Immature natural killer cell (primary cell): Measurements from ENCODE around the gene ARID5B. TPM values are rescaled to one million over a fixed set of nuclear protein-coding genes. Genes with fewer than 3 reads are reported as not detected.
"Not testable (repeated sequence)": the region's sequence is repeated elsewhere in the genome, so short reads cannot be mapped to it uniquely, and the experiment has no call there.

Experiments
- DNase-seq, 3 donors: peaks; one replicate each; pipeline ENCODE4 v3.0.0; 2022; ENCODE audit warnings: mixed read lengths in 1 of 3
- H3K27ac Mint-ChIP-seq, 6 donors: one replicate each; pipeline ENCODE4 v1.8.0; 2020; ENCODE audit warnings: mixed read lengths in 6 of 6, mild to moderate bottlenecking in 5 of 6, inconsistent platforms in 4 of 6, moderate library complexity in 3 of 6
- H3K27me3 Mint-ChIP-seq, 3 donors: one replicate each; pipeline ENCODE4 v1.8.0; 2020 to 2021; ENCODE audit warnings: low read depth in 3 of 3, mild to moderate bottlenecking in 3 of 3, mixed read lengths in 3 of 3, moderate library complexity in 3 of 3, inconsistent platforms in 1 of 3
- H3K36me3 Mint-ChIP-seq, 3 donors: one replicate each; pipeline ENCODE4 v1.8.0; 2020; ENCODE audit warnings: mixed read lengths in 3 of 3, inconsistent platforms in 2 of 3, mild to moderate bottlenecking in 2 of 3
- H3K4me1 Mint-ChIP-seq, 2 donors: one replicate each; pipeline ENCODE4 v1.8.0; 2020; ENCODE audit warnings: inconsistent platforms in 2 of 2, mild to moderate bottlenecking in 2 of 2, mixed read lengths in 2 of 2, moderate library complexity in 1 of 2
- H3K4me3 Mint-ChIP-seq, 5 donors: one replicate each; pipeline ENCODE4 v1.8.0; 2020; ENCODE audit warnings: mild to moderate bottlenecking in 5 of 5, mixed read lengths in 5 of 5, inconsistent platforms in 3 of 5, moderate library complexity in 3 of 5
- H3K9me3 Mint-ChIP-seq, 6 donors: one replicate each; pipeline ENCODE4 v1.8.0; 2020; ENCODE audit warnings: mild to moderate bottlenecking in 6 of 6, mixed read lengths in 6 of 6, inconsistent platforms in 4 of 6, moderate library complexity in 3 of 6
- polyA plus RNA-seq, 3 donors: library from polyadenylated mRNA; unstranded; fragments of 300-500 nt; fragmentation: Illumina TruSeq; gene quantifications; one replicate each; pipeline ENCODE4 v1.2.3, GENCODE V29; 2021

ARID5B gene
- polyA plus RNA-seq, 3 donors from 2014 or later: 12.2 to 35.3 (median 22.1) TPM

GRCh38 chr10:61976951-61977721 is 75.6 kb downstream of the ARID5B start:
- H3K27ac Mint-ChIP-seq: peak overlapping the region in 2 of 6 donors; percentile 39 to 75
- H3K4me3 Mint-ChIP-seq, H3K9me3 Mint-ChIP-seq, DNase-seq, H3K27me3 Mint-ChIP-seq: not testable (repeated sequence)
- peaks cover 16 to 24% of the 10 kb centered on the region in 2 donors for H3K4me1 Mint-ChIP-seq
- H3K36me3 Mint-ChIP-seq: peaks cover 3 to 11% (median 11%) of the 10 kb centered on the region in 3 donors

GRCh38 chr10:61978965-61979364 is 77.5 kb downstream of the ARID5B start:
- no peak overlapping the region for H3K4me3 Mint-ChIP-seq
- no peak for DNase-seq
- H3K27ac Mint-ChIP-seq: peak overlapping the region in 1 of 6 donors; percentile 37
- peaks cover 16 to 24% of the 10 kb centered on the region in 2 donors for H3K4me1 Mint-ChIP-seq
- no peaks in the 10 kb centered on the region for H3K27me3 Mint-ChIP-seq
- H3K36me3 Mint-ChIP-seq: peaks cover 3 to 11% (median 11%) of the 10 kb centered on the region in 3 donors
- H3K9me3 Mint-ChIP-seq: no peaks in the 10 kb centered on the region

DNA sequence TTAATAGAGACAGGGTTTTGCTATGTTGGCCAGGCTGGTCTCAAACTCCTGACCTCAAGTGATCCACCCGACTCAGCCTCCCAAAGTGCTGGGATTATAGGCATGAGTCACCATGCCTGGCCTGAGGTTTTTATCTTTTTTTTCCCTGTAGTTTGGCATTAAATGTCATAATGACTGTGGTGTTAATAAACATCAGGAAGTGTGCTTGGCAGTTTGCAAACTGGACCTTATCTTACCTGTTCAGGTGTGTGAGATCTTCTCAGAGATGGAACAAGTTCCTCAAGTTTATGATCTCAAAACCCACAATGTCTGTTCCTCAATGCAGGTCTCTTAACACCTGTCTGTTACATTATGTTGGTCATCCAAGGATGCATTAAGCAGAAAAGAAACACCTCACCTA is 80.0 kb downstream of the ARID5B start:
- H3K4me3 Mint-ChIP-seq: no peak overlapping the region
- H3K27ac Mint-ChIP-seq: no peak overlapping the region
- H3K4me1 Mint-ChIP-seq: peaks cover 28% of the 10 kb centered on the region in 2 donors
- peaks cover under 1 to 8% (median 5%) of the 10 kb centered on the region in 3 donors for H3K36me3 Mint-ChIP-seq
- no peaks in the 10 kb centered on the region for H3K27me3 Mint-ChIP-seq
- no peak for DNase-seq
- no peaks in the 10 kb centered on the region for H3K9me3 Mint-ChIP-seq

GRCh38 chr10:61983255-61983654 is 81.8 kb downstream of the ARID5B start:
- no peaks in the 10 kb centered on the region for H3K9me3 Mint-ChIP-seq
- peaks cover 0 to 7% (median 0%) of the 10 kb centered on the region in 3 donors for H3K36me3 Mint-ChIP-seq
- no peaks in the 10 kb centered on the region for H3K27me3 Mint-ChIP-seq
- no peak overlapping the region for H3K4me3 Mint-ChIP-seq
- peak overlapping the region in 1 of 6 donors; percentile 21 for H3K27ac Mint-ChIP-seq
- no peak for DNase-seq
- H3K4me1 Mint-ChIP-seq: peaks cover 38% of the 10 kb centered on the region in 2 donors

GRCh38 chr10:61984803-61985418 is 83.4 kb downstream of the ARID5B start:
- Mint-ChIP-seq H3K36me3 (peaks cover 0 to 3% (median 0%) of the 10 kb centered on the region in 3 donors), H3K4me3 (no peak overlapping the region), H3K4me1 (peaks cover 41 to 42% of the 10 kb centered on the region in 2 donors), H3K27me3 (no peaks in the 10 kb centered on the region), H3K27ac (peak overlapping the region in 4 of 6 donors; percentile 43 to 95 (median 68)), H3K9me3 (no peaks in the 10 kb centered on the region)
- no peak for DNase-seq

- peaks cover 42 to 49% of the 10 kb centered on the region in 2 donors for H3K4me1 Mint-ChIP-seq
- no peak for DNase-seq
- peak overlapping the region in 1 of 5 donors; percentile 8 for H3K4me3 Mint-ChIP-seq
- H3K27ac Mint-ChIP-seq: peak overlapping the region; percentile 26 to 98 (median 82)
- no peaks in the 10 kb centered on the region for H3K27me3 Mint-ChIP-seq
- peaks cover 0 to 1% (median under 1%) of the 10 kb centered on the region in 3 donors for H3K36me3 Mint-ChIP-seq
- no peaks in the 10 kb centered on the region for H3K9me3 Mint-ChIP-seq
Observed at GRCh38 chr10:61985715-61986114, 84.2 kb downstream of the ARID5B start.

DNA sequence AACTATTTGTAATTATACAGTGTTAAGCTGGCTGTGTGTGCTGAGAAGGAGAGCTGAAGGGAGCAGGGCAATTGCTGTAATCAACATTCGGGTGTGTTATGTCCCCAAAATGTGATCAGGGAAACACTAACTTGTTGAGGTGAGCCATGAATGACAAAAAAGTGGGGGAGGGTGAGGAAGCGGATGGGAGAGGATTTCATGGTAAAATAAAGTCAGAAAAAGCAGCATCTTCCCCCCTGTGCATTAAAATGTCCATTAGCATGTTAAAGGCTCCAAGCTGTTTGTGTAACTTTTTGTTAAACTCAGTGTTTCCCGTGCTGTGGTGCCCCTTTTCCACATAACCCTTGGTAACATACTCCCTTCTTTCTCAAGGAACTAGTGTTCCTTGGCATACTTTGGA is 84.9 kb downstream of the ARID5B start:
- no peak for DNase-seq
- H3K27ac Mint-ChIP-seq: peak overlapping the region; percentile 91 to 98 (median 98)
- no peaks in the 10 kb centered on the region for H3K9me3 Mint-ChIP-seq
- H3K36me3 Mint-ChIP-seq: peaks cover 0 to 3% (median 0%) of the 10 kb centered on the region in 3 donors
- peaks cover 48 to 56% of the 10 kb centered on the region in 2 donors for H3K4me1 Mint-ChIP-seq
- peak overlapping the region; percentile 29 to 91 (median 71) for H3K4me3 Mint-ChIP-seq
- H3K27me3 Mint-ChIP-seq: no peaks in the 10 kb centered on the region

DNA sequence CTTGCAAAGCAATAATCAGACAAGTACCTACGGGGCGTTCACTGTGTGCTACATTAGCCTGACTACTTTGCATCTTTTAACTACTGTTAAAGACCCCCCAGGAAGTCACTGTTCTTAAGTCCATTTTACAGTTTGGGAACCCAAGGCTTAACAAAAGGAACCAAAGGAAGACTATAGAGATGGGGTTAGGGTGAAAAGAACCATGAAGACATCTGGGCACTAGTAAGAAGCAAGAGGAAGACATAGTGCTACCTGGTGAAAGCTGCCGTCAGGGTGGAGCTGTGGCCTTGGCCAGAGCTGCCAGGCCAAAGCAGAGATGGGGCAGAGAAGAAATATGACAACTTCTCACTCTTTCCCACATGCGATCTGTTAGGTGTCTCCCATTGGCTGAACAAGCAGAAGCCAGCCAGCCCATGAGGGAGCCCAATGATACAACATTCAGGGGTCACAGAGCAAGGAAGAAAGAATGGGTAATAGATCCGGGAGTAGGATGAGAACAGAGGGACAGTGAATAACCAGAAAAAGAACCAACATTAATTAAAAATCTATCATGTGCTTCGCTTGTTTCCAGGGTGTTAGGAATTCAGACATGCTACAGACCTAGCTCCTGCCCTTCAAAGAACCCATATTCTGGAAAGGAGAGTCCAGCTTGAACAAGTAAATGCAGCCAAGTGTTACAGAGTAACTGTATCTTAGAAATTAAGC is 85.4 kb downstream of the ARID5B start:
- Mint-ChIP-seq H3K4me3 (peak overlapping the region; percentile 57 to 91 (median 72)), H3K27me3 (peaks cover 0 to 5% (median under 1%) of the 10 kb centered on the region in 3 donors), H3K9me3 (no peaks in the 10 kb centered on the region)

DNA sequence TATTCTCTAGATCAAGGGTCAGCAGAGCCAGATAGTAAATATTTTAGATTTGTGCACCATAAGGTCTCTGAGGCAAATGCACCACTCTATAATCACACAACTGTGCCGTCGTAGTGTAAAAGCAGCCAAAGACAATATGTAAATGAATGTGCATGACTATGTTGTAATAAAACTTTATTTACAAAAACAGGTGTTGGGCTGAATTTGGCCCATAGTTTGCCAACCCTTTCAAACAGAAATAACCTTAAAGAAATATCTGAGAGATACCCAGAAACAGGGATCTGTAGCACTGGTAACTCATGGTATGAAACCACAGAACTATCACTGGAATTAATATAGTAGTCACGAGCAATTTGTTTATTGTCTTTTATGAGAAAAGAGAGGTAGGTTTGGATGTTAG is 86.0 kb downstream of the ARID5B start:
- H3K9me3 Mint-ChIP-seq: no peaks in the 10 kb centered on the region
- peak in 1 of 3 donors; percentile 6 for DNase-seq
- peaks cover 57 to 68% of the 10 kb centered on the region in 2 donors for H3K4me1 Mint-ChIP-seq
- H3K27ac Mint-ChIP-seq: peak overlapping the region; percentile 91 to 98 (median 98)
- peaks cover 0 to 6% (median 5%) of the 10 kb centered on the region in 3 donors for H3K27me3 Mint-ChIP-seq
- peak overlapping the region; percentile 70 to 91 (median 77) for H3K4me3 Mint-ChIP-seq
- H3K36me3 Mint-ChIP-seq: peaks cover 0 to 5% (median 3%) of the 10 kb centered on the region in 3 donors

More for the DNA sequence above, 85.4 kb downstream of the ARID5B start:
- peak; percentile 8 to 25 (median 25) for DNase-seq
- H3K27ac Mint-ChIP-seq: peak overlapping the region; percentile 91 to 98 (median 98)
- peaks cover 53 to 62% of the 10 kb centered on the region in 2 donors for H3K4me1 Mint-ChIP-seq
- peaks cover 0 to 3% (median 0%) of the 10 kb centered on the region in 3 donors for H3K36me3 Mint-ChIP-seq

DNA sequence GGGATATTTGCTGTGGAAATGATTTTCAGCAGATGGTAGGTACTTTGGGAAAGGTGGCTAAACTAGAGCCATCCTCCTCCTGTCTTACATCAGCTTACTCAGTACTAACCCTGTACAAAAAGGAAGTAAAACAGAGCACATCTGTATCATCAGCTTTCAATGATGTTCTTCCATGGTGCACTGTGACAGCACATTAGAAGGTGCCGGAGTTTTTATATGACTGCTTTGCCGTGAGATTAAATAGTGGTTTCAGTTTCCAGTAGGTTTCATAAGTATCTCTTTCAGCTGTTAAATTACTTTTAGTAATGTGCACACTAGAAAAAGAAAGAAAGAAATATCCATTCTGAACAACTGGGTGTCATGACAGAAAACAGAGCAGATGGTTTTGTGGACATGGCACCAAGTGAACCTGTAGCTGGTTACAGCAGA is 86.5 kb downstream of the ARID5B start:
- H3K4me1 Mint-ChIP-seq: peaks cover 61 to 72% of the 10 kb centered on the region in 2 donors
- peak; percentile 57 to 70 (median 69) for DNase-seq
- H3K36me3 Mint-ChIP-seq: peaks cover 0 to 7% (median 3%) of the 10 kb centered on the region in 3 donors
- peaks cover 0 to 9% (median 9%) of the 10 kb centered on the region in 3 donors for H3K27me3 Mint-ChIP-seq
- peak overlapping the region; percentile 70 to 91 (median 77) for H3K4me3 Mint-ChIP-seq
- H3K27ac Mint-ChIP-seq: peak overlapping the region; percentile 91 to 98 (median 98)
- no peaks in the 10 kb centered on the region for H3K9me3 Mint-ChIP-seq

GRCh38 chr10:61989995-61990760 is 88.7 kb downstream of the ARID5B start:
- no peak overlapping the region for H3K4me3 Mint-ChIP-seq
- no peak for DNase-seq
- no peaks in the 10 kb centered on the region for H3K9me3 Mint-ChIP-seq
- H3K36me3 Mint-ChIP-seq: peaks cover 0 to 7% (median 3%) of the 10 kb centered on the region in 3 donors
- peaks cover 2 to 15% (median 12%) of the 10 kb centered on the region in 3 donors for H3K27me3 Mint-ChIP-seq
- peaks cover 80 to 91% of the 10 kb centered on the region in 2 donors for H3K4me1 Mint-ChIP-seq
- H3K27ac Mint-ChIP-seq: peak overlapping the region in 5 of 6 donors; percentile 29 to 94 (median 89)

DNA sequence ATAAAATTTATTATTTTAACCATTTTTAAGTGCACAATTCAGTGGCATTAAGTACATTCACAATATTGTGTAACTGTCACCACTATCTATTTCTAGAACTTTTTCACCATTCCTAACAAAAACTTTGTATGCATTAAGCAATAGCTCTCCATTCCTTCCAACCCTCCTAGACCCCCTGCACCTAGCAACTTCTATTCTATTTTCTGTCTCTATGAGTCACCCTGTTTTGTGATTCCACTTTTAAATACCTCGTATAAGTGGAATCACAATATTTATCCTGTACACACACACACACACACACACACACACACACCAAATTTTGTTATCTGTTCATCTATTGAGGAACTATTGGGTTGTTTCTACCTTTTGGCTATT is 89.2 kb downstream of the ARID5B start:
- peaks cover 2 to 15% (median 12%) of the 10 kb centered on the region in 3 donors for H3K27me3 Mint-ChIP-seq
- no peak overlapping the region for H3K4me3 Mint-ChIP-seq
- H3K9me3 Mint-ChIP-seq: no peaks in the 10 kb centered on the region
- no peak for DNase-seq
- H3K27ac Mint-ChIP-seq: peak overlapping the region in 5 of 6 donors; percentile 9 to 94 (median 89)
- peaks cover 0 to 7% (median 5%) of the 10 kb centered on the region in 3 donors for H3K36me3 Mint-ChIP-seq
- H3K4me1 Mint-ChIP-seq: peaks cover 80 to 91% of the 10 kb centered on the region in 2 donors

DNA sequence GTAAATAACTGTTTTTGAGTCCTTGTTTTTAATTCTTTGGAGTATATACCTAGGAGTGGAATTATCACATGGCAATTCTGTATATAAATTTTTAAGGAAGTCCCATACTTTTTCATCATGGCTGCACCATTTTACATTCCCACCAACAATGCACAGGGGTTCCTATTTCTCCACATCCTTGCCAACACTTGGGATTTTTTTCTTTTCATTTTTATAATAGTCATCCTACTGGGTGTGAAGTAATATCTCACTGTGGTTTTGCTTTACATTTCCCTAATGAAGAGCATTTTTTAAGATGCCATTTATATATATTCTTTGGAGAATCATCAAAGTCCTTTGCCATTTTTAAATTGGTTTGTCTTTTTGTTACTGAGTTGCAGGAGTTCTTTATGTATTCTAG is 89.7 kb downstream of the ARID5B start:
- Mint-ChIP-seq H3K27ac (peak overlapping the region; percentile 12 to 95 (median 94)), H3K4me1 (peaks cover 78 to 90% of the 10 kb centered on the region in 2 donors)

More for the DNA sequence above, 89.7 kb downstream of the ARID5B start:
- Mint-ChIP-seq H3K36me3 (peaks cover 0 to 7% (median 7%) of the 10 kb centered on the region in 3 donors), H3K27me3 (peaks cover 2 to 15% (median 12%) of the 10 kb centered on the region in 3 donors), H3K9me3 (no peaks in the 10 kb centered on the region), H3K4me3 (peak overlapping the region in 2 of 5 donors; percentile 36 to 60)
- DNase-seq: no peak
